ENCODE data around the gene ZNF750. TPM values are rescaled to one million over a fixed set of nuclear protein-coding genes. Genes with fewer than 3 reads are reported as not detected.

Gene ZNF750
- total and polyA plus RNA-seq, 2 donors (not counting 3 experiments of a cell fraction or from before 2014, with no cell fraction given), result 0.15 to 0.80 TPM

DNA sequence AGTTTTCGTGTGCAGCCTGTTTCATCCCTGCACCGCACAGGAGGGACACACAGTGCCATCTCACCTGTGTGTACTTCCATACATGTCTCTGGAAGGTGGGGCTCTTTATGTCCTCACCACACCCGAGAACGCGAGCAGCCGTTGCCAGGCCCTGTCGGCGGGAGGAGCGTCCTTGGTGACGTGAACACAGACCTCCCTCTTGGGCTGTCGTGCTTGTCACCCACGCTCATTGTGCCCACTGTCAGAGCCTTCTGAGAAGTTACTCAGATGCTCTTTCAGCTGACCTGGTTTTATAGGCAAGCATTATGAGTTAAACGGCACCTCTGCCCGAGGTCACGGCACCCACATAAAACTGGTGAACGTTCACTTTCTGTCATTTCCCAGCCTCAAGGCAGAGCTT is 40.2 kb downstream of the ZNF750 start:
- POLR2A ChIA-PET, result no interaction called here
- FAIRE-seq, result no peak
- no peaks in the 10 kb centered on the region for H3K79me2 ChIP-seq (ENCODE audit: control insufficient read depth, insufficient read depth, low read length)

GRCh38 chr17:82798752-82799151 is 41.1 kb downstream of the ZNF750 start:
- Histone ChIP-seq H3K79me2 (ENCODE audit: control insufficient read depth, insufficient read depth, low read length) (no peaks in the 10 kb centered on the region), H3K9me3 (replicated peaks; ENCODE audit: control insufficient read depth, insufficient read depth, low read length) (no peaks in the 10 kb centered on the region), H3K9me1 (replicated peaks; ENCODE audit: control insufficient read depth, extremely low read depth, insufficient read depth, low read length) (no peaks in the 10 kb centered on the region), H3K4me2 (ENCODE audit: insufficient read depth, low read length) (no peak overlapping the region), H3K27ac (ENCODE audit: insufficient read depth, low read depth, low read length) (no peak overlapping the region), H2AFZ (ENCODE audit: low read depth, low read length) (no peak overlapping the region), H3K36me3 (ENCODE audit: control insufficient read depth in 2 of 2, extremely low read depth in 1 of 2, insufficient read depth in 2 of 2, low read length in 2 of 2) (peaks cover 0 to 5% of the 10 kb centered on the region in 2 experiments), H4K20me1 (replicated peaks; ENCODE audit: control insufficient read depth, extremely low read depth, insufficient read depth, low read length) (no peaks in the 10 kb centered on the region), H3K4me3 (replicated peaks in 1 of 3; ENCODE audit: insufficient read depth in 1 of 3, low read depth in 1 of 3, low read length in 3 of 3) (no peak overlapping the region), H3K9ac (replicated peaks; ENCODE audit: extremely low read depth, insufficient read depth, low read length) (no peak overlapping the region), H3K27me3 (ENCODE audit: control insufficient read depth in 2 of 2, insufficient read depth in 2 of 2, low read length in 2 of 2) (no peaks in the 10 kb centered on the region), H3K4me1 (ENCODE audit: control insufficient read depth, extremely low read depth, insufficient read depth, low read length) (no peaks in the 10 kb centered on the region)
- FAIRE-seq (no peak), DNase-seq (ENCODE audit: low read depth, low spot score) (no peak)
- ChIA-PET POLR2A (no interaction called here), CTCF (interaction anchor here (0.6 to 1.8 kb wide), 3 partner anchors 9 to 63 kb away, joined by 3 to 4 read pairs (median 3); no protein-coding TSS in a partner anchor)
- no peak for TF ChIP-seq EZH2 (IDR thresholded peaks at IDR 0.05; ENCODE audit: borderline replicate concordance, low read depth, low read length, severe bottlenecking)
- TF ChIP-seq MYC (IDR thresholded peaks at IDR 0.05; ENCODE audit: low read depth, low read length), result no peak
- no peak for TF ChIP-seq POLR2AphosphoS5 (IDR thresholded peaks at IDR 0.05; ENCODE audit: insufficient read depth, low read depth, low read length)
- TF ChIP-seq FOS (IDR thresholded peaks at IDR 0.05; ENCODE audit: borderline replicate concordance, insufficient read depth, low read length), result no peak
- no peak for TF ChIP-seq POLR2A (IDR thresholded peaks at IDR 0.05; ENCODE audit: low read depth, low read length)
- no peak for TF ChIP-seq GATA2 (IDR thresholded peaks at IDR 0.05; ENCODE audit: insufficient read depth, insufficient read length, low read depth, low read length)
- TF ChIP-seq, protein P1, sequence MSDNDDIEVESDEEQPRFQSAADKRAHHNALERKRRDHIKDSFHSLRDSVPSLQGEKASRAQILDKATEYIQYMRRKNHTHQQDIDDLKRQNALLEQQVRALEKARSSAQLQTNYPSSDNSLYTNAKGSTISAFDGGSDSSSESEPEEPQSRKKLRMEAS (IDR thresholded peaks at IDR 0.05; ENCODE audit: insufficient read depth, insufficient read length), result no peak
- no peak for TF ChIP-seq JUN (IDR thresholded peaks at IDR 0.05; ENCODE audit: borderline replicate concordance, insufficient read depth, insufficient read length, low read depth)
- no peak for TF ChIP-seq CTCF (IDR thresholded peaks at IDR 0.05; ENCODE audit: extremely low read depth in 1 of 2, insufficient read depth in 1 of 2, low read depth in 1 of 2, low read length in 2 of 2)
- BruUV-seq (replicated peaks), result no TSS peak
- dilution Hi-C loops (cut with MboI; ENCODE audit: extremely low pct_ligation_motif_present, low sequenced_read_pairs), result no loop called here
- intact Hi-C loops (cut with micrococcal nuclease), result no loop called here

More for the DNA sequence above, 40.2 kb downstream of the ZNF750 start:
- Histone ChIP-seq H3K36me3 (ENCODE audit: control insufficient read depth in 2 of 2, extremely low read depth in 1 of 2, insufficient read depth in 2 of 2, low read length in 2 of 2) (peaks cover 0 to 5% of the 10 kb centered on the region in 2 experiments), H3K4me2 (ENCODE audit: insufficient read depth, low read length) (no peak overlapping the region), H3K27ac (ENCODE audit: insufficient read depth, low read depth, low read length) (no peak overlapping the region), H4K20me1 (replicated peaks; ENCODE audit: control insufficient read depth, extremely low read depth, insufficient read depth, low read length) (no peaks in the 10 kb centered on the region), H3K27me3 (ENCODE audit: control insufficient read depth in 2 of 2, insufficient read depth in 2 of 2, low read length in 2 of 2) (no peaks in the 10 kb centered on the region), H3K4me3 (replicated peaks in 1 of 3; ENCODE audit: insufficient read depth in 1 of 3, low read depth in 1 of 3, low read length in 3 of 3) (no peak overlapping the region), H3K9ac (replicated peaks; ENCODE audit: extremely low read depth, insufficient read depth, low read length) (no peak overlapping the region), H3K9me3 (replicated peaks; ENCODE audit: control insufficient read depth, insufficient read depth, low read length) (no peaks in the 10 kb centered on the region), H3K4me1 (ENCODE audit: control insufficient read depth, extremely low read depth, insufficient read depth, low read length) (no peaks in the 10 kb centered on the region), H2AFZ (ENCODE audit: low read depth, low read length) (no peak overlapping the region), H3K9me1 (replicated peaks; ENCODE audit: control insufficient read depth, extremely low read depth, insufficient read depth, low read length) (no peaks in the 10 kb centered on the region)
- dilution Hi-C loops (cut with MboI; ENCODE audit: extremely low pct_ligation_motif_present, low sequenced_read_pairs), result no loop called here
- no peak for DNase-seq (ENCODE audit: low read depth, low spot score)
- intact Hi-C loops (cut with micrococcal nuclease), result no loop called here
- CTCF ChIA-PET, result interaction anchor here (1.1 to 1.8 kb wide), 2 partner anchors 10 to 18 kb away, joined by 3 to 4 read pairs; no protein-coding TSS in a partner anchor
- TF ChIP-seq MYC (IDR thresholded peaks at IDR 0.05; ENCODE audit: low read depth, low read length) (no peak), EZH2 (IDR thresholded peaks at IDR 0.05; ENCODE audit: borderline replicate concordance, low read depth, low read length, severe bottlenecking) (no peak), GATA2 (IDR thresholded peaks at IDR 0.05; ENCODE audit: insufficient read depth, insufficient read length, low read depth, low read length) (no peak), POLR2A (IDR thresholded peaks at IDR 0.05; ENCODE audit: low read depth, low read length) (no peak), POLR2AphosphoS5 (IDR thresholded peaks at IDR 0.05; ENCODE audit: insufficient read depth, low read depth, low read length) (no peak)
- no TSS peak for BruUV-seq (replicated peaks)
